HG02943 (cell line): ENCODE results near the gene KLHL6.
"Not testable (repeated sequence)": the region's sequence is repeated elsewhere in the genome, so short reads cannot be mapped to it uniquely, and the experiment has no call there.

ENCODE experiments used
- ATAC-seq: cut with Tn5 transposase; IDR thresholded peaks from one replicate; pipeline ENCODE4 v1.9.1; 2021; ENCODE audit warnings: mild to moderate bottlenecking, low read depth, moderate library complexity; ENCODE audit not compliant: unreplicated experiment

KLHL6 gene

GRCh38 chr3:183490211-183490601 is 65.3 kb downstream of the KLHL6 start:
- ATAC-seq = no peak

- ATAC-seq = no peak
Measured at GRCh38 chr3:183489455-183490210, 65.9 kb downstream of the KLHL6 start.

DNA sequence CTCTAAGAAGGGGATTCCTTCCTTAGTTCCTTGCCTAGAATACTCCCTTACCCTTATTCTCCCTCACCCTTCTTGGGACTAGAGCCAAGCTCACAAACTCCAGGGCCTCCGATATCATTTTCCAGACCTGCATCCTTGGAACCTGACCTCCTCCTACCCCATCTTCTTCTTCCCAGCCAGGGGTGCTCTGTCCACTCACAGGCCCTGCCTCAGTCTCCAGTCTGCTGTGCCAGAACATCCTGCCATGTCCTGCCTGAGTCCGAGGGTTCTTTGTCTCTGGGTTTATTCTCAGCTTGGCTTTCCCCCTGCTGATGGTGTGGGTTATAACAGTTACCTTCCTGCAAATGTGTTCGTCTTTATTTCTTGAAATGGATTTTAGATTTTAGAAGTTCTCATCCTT is 67.2 kb downstream of the KLHL6 start:
- ATAC-seq = no peak

DNA sequence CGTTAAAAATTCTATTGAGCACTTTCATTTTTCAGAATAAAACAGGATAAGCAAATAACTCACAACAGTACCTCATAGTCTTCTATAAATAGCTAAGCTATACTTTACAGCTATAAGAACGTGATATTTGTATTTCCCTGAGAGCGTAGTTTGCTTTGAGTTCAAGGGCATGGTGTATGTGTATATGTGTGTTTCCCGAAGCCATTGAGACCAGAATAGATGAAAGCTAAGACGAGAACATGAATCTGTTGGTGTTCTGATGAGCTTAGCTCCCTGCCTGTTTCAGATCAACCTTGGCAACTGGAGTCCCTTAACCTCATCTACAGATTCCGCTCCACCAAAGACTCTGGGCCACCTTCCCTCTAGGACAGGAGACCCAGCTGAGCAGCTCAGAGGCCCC is 67.6 kb downstream of the KLHL6 start:
- ATAC-seq = no peak

DNA sequence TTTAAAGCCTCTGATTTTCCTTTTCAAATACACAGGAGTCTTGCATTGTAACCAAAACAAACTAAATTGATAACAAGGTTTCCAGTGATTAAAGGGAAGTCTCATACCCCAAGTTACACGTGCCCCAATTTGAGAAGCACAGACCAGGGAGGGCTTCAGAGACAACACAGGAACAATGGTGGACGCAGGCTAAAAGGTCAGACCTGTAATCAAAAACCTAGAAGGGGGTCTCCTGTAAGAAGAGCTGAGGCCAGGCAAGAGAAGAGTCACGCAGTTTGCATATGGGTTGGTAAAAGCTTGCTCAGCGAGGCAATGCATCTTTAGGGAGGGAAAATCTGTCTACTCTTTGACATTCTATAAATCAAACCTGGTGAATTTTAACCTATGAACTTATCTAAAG is 68.5 kb downstream of the KLHL6 start:
- ATAC-seq = no peak

GRCh38 chr3:183486472-183486871 is 69.0 kb downstream of the KLHL6 start:
- no peak for ATAC-seq

GRCh38 chr3:183485585-183485984 is 69.9 kb downstream of the KLHL6 start:
- no peak for ATAC-seq

- no peak for ATAC-seq
Measured at GRCh38 chr3:183485093-183485492, 70.4 kb downstream of the KLHL6 start.

DNA sequence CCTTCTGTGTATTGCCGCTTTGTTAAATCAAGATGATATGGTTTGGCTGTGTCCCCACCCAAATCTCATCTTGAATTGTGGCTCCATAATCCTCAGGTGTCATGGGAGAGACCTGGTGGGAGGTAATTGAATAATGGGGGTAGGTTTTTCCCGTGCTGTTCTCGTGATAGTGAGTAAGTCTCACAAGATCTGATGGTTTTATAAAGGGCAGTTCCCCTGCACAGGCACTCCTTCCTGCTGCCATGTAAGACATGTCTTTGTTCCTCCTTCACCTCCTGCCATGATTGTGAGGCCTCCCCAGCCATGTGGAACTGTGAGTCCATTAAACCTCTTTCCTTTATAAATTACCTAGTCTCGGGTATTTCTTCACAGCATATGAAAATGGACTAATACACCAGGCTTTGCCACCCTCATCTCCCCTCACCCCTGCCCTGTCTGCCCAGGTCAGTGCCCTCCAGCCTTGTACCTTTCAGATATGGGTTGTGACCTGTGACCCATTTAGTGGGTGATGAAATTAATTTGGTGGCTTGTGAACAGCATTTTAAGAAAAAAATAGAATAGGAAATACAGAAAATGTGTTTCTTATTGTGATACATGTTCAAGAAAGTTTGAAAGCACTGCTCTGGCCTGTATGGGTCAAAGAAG is 71.0 kb downstream of the KLHL6 start:
- ATAC-seq = no peak

GRCh38 chr3:183481582-183481981 is 73.9 kb downstream of the KLHL6 start:
- ATAC-seq = no peak

DNA sequence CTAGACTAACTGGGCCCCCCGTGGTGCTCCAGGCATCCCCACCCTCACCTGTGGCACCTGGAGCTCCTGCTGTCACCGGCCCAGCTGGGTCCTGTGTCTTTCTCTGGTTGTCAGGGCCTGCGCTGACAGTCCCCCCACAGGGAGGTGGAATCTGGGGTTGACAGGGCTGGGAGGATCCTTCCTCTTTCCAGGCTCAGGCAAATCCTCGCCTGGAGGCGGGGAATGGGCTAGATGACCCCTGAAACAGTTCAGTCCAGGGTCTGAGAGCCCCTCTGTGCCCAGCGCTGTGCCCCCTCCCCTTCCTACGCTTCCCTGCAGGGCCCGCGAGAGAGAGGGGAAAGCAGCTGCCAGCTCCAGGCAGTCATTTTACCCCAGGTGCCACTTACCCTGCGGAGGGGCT is 77.0 kb downstream of the KLHL6 start:
- no peak for ATAC-seq

DNA sequence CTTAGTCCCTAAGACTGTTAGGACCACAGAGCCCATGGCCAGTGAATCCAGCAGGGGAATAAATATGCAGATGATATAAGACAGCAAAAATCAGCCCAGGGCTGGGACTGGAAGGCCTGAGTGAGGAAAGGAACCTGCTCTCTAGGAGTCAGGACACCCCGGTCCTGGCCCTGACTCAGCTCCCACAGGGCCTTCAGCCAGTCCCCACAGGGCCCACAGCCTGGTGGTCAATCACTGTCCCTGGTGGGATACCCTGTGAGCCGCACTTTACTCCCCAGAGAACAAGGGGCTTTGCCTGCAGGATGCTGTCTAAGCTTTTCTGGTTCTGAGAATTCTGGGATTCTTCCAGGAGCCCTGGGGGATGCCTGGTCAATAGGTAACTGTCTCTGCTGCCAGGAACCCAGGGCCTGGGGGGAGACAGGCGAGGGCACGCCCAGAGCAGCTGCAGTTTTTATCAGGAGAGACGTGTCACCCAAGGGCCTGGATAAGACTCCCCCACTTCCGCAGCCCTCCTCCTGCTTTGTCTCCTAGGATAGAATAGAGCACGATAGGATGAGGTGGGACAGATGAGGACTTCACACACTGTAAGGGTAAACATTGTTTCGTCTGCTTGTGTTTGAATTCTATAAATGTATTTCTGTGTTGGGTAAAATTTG is 77.6 kb downstream of the KLHL6 start:
- no peak for ATAC-seq

DNA sequence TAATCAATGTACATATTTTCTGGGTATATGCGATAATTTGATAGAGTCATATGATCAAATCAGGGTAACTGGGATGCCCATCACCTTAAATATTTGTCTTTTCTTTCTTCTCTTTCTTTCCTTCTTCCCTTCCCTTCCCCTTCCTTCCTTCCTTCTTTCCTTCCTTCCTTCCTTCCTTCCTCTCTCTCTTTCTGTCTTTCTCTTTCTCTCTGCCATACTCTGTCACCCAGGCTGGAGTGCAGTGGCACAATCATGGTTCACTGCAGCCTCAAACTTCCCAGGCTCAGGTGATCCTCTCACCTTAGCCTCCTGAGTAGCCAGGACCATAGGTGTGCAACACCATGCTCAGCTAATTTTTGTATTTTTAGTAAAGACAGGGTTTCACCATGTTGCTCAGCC is 79.7 kb downstream of the KLHL6 start:
- ATAC-seq = not testable (repeated sequence)

DNA sequence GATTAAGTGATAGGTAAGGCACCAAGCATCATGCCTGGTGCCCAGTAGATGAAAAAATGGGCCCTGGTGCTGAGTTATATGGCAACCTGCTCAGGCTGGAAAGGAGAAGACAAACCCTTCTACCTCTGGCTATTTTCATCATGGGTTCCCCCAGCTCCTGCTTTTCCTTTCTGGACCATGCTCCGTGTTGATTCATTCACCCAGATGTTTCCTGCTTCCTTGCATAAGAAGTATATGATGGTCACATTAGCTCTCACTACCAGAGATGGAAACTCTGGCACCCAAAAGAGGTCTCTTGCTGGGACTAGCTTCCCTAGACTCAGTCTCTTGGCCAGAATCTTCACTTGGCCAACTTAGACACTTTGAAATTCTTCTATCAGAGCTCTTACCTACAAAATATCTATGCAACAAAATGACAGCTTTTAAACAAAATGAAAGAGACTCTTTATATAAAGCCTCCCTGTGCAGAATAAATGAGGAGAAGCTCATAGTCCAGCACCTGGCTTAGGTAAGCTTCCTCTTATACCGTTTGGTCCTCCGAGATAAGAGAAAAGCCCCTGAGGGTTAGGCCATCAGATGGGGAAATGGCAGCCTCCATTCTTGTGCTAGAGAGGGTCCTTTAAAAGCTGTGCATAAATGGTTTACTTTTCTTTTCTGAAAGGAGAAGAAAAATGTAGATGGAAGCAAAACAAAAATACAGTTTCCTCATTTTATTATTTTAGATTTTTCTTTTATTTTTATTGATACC is 80.3 kb downstream of the KLHL6 start:
- ATAC-seq = no peak

GRCh38 chr3:183473969-183474368 is 81.5 kb downstream of the KLHL6 start:
- no peak for ATAC-seq

GRCh38 chr3:183472155-183472554 is 83.4 kb downstream of the KLHL6 start:
- ATAC-seq = no peak

DNA sequence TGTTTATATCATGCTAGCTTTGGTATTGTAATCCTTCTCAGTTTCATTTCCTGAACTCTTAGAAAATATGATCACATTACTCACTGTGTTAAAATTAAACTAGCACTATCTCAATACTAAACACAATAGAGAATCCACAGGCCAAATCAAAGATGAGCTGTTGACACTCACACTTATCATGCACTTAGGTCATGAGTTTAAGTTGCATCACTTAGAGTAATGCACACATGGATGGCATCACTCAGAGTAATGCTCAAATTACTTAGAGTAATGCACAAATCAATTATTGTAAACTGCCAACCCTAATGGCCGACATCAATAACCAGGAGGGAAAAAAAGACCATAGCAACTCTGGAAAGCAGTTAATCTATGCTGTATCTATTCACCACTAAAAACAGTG is 87.1 kb downstream of the KLHL6 start:
- no peak for ATAC-seq

GRCh38 chr3:183466575-183466974 is 88.9 kb downstream of the KLHL6 start:
- no peak for ATAC-seq

DNA sequence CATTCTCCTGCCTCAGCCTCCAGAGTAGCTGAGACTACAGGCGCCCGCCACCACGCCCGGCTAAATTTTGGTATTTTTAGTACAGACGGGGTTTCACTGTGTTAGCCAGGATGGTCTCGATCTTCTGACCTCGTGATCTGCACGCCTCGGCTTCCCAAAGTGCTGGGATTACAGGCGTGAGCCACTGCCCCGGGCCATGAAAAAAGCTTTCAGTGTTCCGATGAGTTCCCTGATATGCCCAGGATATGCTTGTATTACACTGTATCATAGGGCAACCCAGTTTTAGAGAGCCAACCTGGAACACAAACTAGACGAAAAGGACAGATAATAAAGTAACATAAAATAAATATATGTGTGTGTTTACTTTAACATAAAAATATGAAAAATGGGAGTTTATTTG is 89.8 kb downstream of the KLHL6 start:
- ATAC-seq = not testable (repeated sequence)

GRCh38 chr3:183464480-183464879 is 91.0 kb downstream of the KLHL6 start:
- no peak for ATAC-seq
